Measurements from ENCODE around the gene RAB27B. TPM values are rescaled to one million over a fixed set of nuclear protein-coding genes. Genes with fewer than 3 reads are reported as not detected.
"Not testable (repeated sequence)": the region's sequence is repeated elsewhere in the genome, so short reads cannot be mapped to it uniquely, and the experiment has no call there.

RAB27B gene
- total RNA-seq, 1 donor from 2014 or later: 6.1 TPM

GRCh38 chr18:54850598-54850997 lies 22.3 kb downstream of the RAB27B start:
- Histone ChIP-seq H3K27ac (no peak overlapping the region), H3K4me3 (no peak overlapping the region), H3K4me1 (no peaks in the 10 kb centered on the region), H3K27me3 (no peaks in the 10 kb centered on the region), H3K9me3 (no peaks in the 10 kb centered on the region), H3K36me3 (no peaks in the 10 kb centered on the region)
- intact Hi-C loops (cut with DNase I): no loop called here
- no peak for TF ChIP-seq CTCF (IDR thresholded peaks at IDR 0.05)
- TF ChIP-seq POLR2A (IDR thresholded peaks at IDR 0.05): no peak
- TF ChIP-seq POLR2AphosphoS5 (IDR thresholded peaks at IDR 0.05; ENCODE audit: insufficient read depth in 1 of 2, low read depth in 1 of 2): no peak
- DNase-seq (ENCODE audit: extremely low spot score in 2 of 2): no peak

- Histone ChIP-seq H3K4me3 (no peak overlapping the region), H3K36me3 (no peaks in the 10 kb centered on the region), H3K27ac (no peak overlapping the region), H3K9me3 (no peaks in the 10 kb centered on the region), H3K4me1 (no peaks in the 10 kb centered on the region), H3K27me3 (no peaks in the 10 kb centered on the region)
- TF ChIP-seq CTCF (IDR thresholded peaks at IDR 0.05): no peak
- no peak for TF ChIP-seq POLR2A (IDR thresholded peaks at IDR 0.05)
- TF ChIP-seq POLR2AphosphoS5 (IDR thresholded peaks at IDR 0.05; ENCODE audit: insufficient read depth in 1 of 2, low read depth in 1 of 2): no peak
- intact Hi-C loops (cut with DNase I): no loop called here
- no peak for DNase-seq (ENCODE audit: extremely low spot score in 2 of 2)
Observed at GRCh38 chr18:54852780-54853675, 24.8 kb downstream of the RAB27B start.

- H3K27me3 ChIP-seq; H3K36me3 ChIP-seq; H3K27ac ChIP-seq; H3K9me3 ChIP-seq; H3K4me3 ChIP-seq; intact Hi-C loops (cut with DNase I); H3K4me1 ChIP-seq; DNase-seq (ENCODE audit: extremely low spot score in 2 of 2): not testable (repeated sequence)
Observed at GRCh38 chr18:54855050-54855449, 26.8 kb downstream of the RAB27B start.

- TF ChIP-seq POLR2A (IDR thresholded peaks at IDR 0.05) (no peak), POLR2AphosphoS5 (IDR thresholded peaks at IDR 0.05; ENCODE audit: insufficient read depth in 1 of 2, low read depth in 1 of 2) (no peak), CTCF (IDR thresholded peaks at IDR 0.05) (no peak)
- no peaks in the 10 kb centered on the region for H3K9me3 ChIP-seq
- no peak overlapping the region for H3K27ac ChIP-seq
- H3K4me3 ChIP-seq: no peak overlapping the region
- no peaks in the 10 kb centered on the region for H3K27me3 ChIP-seq
- intact Hi-C loops (cut with DNase I): loop anchor here (2.0 kb wide), 1 partner anchor 21 kb away; no protein-coding TSS in a partner anchor
- H3K4me1 ChIP-seq: no peaks in the 10 kb centered on the region
- no peak for DNase-seq (ENCODE audit: extremely low spot score in 2 of 2)
- H3K36me3 ChIP-seq: no peaks in the 10 kb centered on the region
Observed at GRCh38 chr18:54856105-54856646, 27.9 kb downstream of the RAB27B start.

- TF ChIP-seq POLR2A (IDR thresholded peaks at IDR 0.05) (no peak), POLR2AphosphoS5 (IDR thresholded peaks at IDR 0.05; ENCODE audit: insufficient read depth in 1 of 2, low read depth in 1 of 2) (no peak), CTCF (IDR thresholded peaks at IDR 0.05) (no peak)
Observed at GRCh38 chr18:54857499-54857898, 29.2 kb downstream of the RAB27B start.

More at GRCh38 chr18:54857499-54857898, 29.2 kb downstream of the RAB27B start:
- H3K27ac ChIP-seq: no peak overlapping the region
- no peaks in the 10 kb centered on the region for H3K9me3 ChIP-seq
- H3K4me3 ChIP-seq: no peak overlapping the region
- no peak for DNase-seq (ENCODE audit: extremely low spot score in 2 of 2)
- H3K27me3 ChIP-seq: no peaks in the 10 kb centered on the region
- no peaks in the 10 kb centered on the region for H3K4me1 ChIP-seq
- intact Hi-C loops (cut with DNase I): loop anchor here (2.0 kb wide), 1 partner anchor 23 kb away; no protein-coding TSS in a partner anchor
- H3K36me3 ChIP-seq: no peaks in the 10 kb centered on the region

Data from vagina (tissue), 2 donors.